GM12864 (cell line): Measurements from ENCODE around the gene TSPAN3.

ENCODE experiments used
- DNase-seq: peaks from one replicate; pipeline ENCODE4 v3.0.0-alpha.2; 2011; ENCODE audit warnings: low read depth
- H3K4me3 ChIP-seq: 2 replicates; pipeline ENCODE4 v1.5.1; 2011; ENCODE audit warnings: mild to moderate bottlenecking, low read depth, low read length, control low read depth
- TF ChIP-seq, protein P1 (sequence below): IDR thresholded peaks from 2 replicates; pipeline ENCODE4 v1.5.1; 2011; ENCODE audit warnings: low read depth, mild to moderate bottlenecking, moderate library complexity, low read length, control low read depth, inconsistent platforms; ENCODE audit errors: missing control alignments

Gene TSPAN3

DNA sequence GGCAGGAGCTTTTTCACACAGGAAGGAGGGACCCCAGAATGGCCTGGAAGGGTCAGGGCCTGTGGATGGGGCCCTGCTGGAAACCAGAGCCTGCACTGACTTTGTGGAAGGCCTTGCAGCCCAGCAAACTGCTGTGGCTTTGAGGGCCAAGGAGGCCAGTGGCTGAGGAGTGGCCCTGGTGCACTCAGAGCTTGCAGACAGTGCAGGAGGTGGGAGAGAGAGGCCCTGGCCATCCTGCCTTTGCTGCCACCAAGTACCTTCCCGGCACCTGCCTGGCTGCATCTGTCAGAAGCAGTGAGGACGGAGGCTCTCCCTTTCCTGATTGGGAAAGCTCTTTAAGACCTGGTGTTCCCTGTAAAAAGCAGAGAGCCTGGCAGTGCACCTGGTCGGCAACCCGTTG lies 69.6 kb downstream of the TSPAN3 start:
- TF ChIP-seq, protein P1, sequence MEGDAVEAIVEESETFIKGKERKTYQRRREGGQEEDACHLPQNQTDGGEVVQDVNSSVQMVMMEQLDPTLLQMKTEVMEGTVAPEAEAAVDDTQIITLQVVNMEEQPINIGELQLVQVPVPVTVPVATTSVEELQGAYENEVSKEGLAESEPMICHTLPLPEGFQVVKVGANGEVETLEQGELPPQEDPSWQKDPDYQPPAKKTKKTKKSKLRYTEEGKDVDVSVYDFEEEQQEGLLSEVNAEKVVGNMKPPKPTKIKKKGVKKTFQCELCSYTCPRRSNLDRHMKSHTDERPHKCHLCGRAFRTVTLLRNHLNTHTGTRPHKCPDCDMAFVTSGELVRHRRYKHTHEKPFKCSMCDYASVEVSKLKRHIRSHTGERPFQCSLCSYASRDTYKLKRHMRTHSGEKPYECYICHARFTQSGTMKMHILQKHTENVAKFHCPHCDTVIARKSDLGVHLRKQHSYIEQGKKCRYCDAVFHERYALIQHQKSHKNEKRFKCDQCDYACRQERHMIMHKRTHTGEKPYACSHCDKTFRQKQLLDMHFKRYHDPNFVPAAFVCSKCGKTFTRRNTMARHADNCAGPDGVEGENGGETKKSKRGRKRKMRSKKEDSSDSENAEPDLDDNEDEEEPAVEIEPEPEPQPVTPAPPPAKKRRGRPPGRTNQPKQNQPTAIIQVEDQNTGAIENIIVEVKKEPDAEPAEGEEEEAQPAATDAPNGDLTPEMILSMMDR, result no peak
- no peak for DNase-seq
- H3K4me3 ChIP-seq, result no peak overlapping the region

DNA sequence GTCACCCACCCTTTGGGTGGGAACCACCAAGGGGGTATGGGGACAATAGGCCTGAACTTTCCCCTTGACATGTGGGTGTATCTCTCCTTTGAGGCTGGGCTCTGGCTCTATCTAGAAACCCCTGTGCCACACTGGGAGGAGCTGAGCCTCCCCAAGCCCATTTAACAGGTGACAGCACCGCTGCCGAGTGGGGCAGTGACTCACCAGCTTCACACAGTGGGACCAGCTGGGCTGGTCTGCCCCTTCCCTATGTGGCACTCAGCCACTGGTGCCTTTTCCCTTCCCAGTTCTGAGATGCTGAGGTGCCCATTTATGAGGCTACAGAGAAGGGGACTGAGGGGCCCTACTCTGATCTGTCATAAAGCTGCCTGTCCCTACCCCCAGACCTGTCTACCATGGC lies 70.9 kb downstream of the TSPAN3 start:
- TF ChIP-seq, protein P1, result no peak
- no peak overlapping the region for H3K4me3 ChIP-seq
- DNase-seq, result no peak

DNA sequence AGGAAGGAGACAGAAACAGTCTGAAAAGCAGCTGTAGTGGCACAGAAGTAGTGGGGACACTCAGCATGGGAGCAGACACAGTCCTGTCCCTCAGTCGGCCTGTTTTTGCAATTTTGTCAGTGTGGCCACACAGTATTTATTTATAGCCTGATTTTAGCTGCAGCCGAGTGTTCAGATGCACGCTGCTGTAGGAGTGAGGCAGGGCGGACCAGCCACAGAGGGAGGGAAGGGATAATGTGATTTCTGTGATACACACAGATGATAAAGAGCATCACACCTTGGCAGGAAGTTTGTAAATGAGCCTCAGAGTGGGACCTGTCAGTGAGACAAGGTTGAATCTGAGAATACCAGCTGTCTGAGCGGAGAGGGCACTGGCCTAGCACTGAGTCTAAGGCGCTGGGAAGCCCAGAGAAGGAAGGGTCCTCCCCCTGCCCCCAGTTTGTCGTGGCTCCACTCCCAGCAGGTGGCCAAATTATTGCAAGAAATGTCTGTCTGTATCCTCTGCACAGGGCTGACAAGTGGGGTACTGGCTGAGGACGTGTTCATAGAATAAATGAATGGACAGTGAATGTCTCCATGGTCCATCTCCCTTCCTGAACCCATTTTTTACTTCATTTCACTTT lies 72.1 kb downstream of the TSPAN3 start:
- DNase-seq, result no peak
- H3K4me3 ChIP-seq, result no peak overlapping the region
- TF ChIP-seq, protein P1, result no peak

DNA sequence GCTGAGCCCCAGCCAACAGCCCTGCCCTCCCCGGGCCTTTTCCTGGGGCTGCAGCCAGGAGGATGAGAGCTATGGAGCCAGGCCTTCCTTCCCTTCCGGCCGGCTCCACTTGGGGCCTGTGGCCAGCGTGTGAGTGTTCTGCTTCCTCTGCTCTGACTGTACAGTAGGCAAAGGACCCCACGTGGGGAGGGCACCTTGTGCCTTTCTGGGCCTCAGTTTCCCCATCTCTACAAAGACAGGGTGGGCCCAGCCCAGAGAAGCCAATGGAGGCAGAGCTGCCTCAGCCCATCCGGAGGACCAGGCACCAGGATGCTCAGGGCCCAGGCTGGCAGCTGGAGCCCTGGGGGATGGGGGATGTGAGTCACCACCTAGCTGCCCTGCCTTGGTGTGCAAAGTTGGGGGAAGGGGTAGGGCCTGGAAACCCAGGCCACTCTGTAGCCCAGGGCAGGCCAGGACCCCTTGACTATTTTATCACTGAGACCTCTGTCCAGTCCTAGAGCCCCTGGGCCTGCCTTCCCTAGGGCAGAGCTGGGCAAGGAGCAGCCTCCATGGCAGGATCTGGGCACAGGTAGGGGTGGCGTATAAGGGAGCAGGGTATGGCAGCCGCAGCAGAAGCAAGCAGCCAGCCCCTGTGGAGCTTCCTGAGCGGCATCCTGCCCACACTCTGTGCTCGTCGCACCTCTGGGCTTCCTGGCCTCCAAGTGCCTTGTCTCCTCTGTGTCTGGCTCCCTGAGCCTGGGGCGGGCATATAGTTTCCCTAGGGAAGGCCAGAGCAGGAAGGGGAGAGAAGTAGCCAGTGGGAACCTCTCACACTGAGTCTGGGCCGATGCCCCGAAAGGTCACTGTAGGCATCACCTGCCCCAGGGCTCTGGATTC lies 74.1 kb downstream of the TSPAN3 start:
- TF ChIP-seq, protein P1, result no peak
- no peak for DNase-seq
- peak overlapping the region; percentile 67 for H3K4me3 ChIP-seq

DNA sequence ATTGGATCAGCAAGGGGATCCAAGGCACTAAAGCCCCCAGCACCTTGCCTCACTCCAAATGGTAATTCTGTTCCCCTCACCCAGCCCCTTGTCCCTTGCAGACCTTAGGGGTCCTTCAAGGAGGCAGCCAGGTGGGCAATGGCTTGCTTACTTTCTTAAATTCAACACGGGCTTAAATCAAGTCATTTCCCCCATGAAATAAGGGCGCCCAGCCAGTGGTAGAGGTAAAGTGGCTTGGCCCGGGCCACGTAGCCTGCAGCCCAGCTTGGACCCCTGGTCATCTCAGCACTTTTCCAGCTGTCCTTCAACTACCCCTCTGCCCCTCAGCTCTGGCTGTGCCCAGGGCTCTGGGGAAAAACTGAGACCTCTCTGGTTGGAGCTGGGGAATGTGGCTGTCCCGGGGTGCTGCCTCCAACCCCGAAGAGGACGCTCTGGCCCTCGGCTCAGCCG lies 74.8 kb downstream of the TSPAN3 start:
- H3K4me3 ChIP-seq, result peak overlapping the region; percentile 67
- TF ChIP-seq, protein P1, result no peak
- no peak for DNase-seq

DNA sequence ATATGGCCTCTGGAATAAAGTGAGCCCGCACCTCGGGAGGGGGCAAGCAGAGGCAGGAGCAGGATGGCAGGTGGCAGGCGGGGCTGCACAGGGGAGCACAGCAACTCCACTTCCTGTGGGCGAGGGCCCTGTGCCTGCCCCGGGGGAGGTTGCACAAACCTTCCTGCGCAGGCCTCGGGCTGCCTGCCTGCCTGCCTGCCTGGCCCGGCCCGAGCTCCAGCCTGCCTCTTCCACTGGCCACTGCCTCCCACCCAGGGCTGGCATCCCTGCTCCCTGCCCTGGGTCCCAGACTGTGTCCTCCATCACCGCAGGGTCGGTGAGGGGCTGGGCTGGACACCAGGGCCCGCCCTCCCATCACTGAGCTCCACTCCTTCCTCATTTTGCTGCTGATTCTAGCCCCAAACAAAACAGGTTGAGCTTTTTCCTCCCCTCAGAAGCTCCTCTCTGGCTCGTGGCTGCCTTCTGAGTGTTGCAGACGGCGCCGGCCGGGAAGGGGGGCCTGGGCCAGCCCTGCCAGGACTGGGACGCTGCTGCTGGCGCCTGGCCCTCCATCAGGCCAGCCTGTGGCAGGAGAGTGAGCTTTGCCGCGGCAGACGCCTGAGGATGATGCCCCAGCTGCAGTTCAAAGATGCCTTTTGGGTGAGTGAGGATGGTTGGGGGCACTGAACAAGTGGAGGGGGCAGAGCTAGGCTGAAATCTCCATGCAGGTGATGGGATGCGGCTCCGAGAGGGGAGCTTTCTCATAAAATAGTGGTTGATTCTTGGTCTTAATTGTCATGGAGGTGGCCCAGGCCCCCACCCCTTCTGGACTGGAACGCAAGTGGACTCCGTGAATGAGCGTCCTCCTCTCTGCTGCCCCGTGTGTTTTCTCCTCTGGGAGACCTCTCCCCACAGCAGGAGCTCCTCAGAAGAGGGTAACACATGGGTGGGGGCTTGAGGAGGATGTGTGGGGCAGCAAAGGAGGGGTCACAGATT lies 75.7 kb downstream of the TSPAN3 start, which contains the start of gene PSTPIP1:
TSS of gene PSTPIP1 (plus strand) at position 156 of the 975 bp plus-strand sequence. CDS start at position 604, 448 bp downstream.
- TF ChIP-seq, protein P1, result no peak
- peak within 1 kb of the TSS; percentile 67 for H3K4me3 ChIP-seq
- DNase-seq, result no peak
